Measurements from ENCODE around the gene EIF2B2.

DNA sequence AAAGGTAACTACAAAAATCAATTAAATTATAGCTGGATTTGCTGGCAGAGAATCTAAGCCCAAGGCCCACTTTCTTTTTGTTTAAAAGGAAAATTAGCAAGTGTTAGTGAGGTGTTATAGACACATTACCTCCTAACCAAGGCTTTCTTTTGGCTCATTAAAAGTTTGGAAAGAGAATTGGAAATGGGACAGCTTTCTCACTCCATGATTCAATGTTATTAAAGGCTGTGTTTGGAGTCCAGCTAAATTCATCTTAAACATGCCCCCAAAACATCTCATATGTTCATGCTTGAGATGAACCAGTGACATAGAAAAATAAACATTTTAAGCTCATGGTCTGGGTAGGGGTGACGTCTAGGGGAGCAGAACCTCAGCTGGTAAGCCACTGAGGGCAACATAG lies 33.9 kb upstream of the EIF2B2 start:
- TF ChIP-seq, protein P1, sequence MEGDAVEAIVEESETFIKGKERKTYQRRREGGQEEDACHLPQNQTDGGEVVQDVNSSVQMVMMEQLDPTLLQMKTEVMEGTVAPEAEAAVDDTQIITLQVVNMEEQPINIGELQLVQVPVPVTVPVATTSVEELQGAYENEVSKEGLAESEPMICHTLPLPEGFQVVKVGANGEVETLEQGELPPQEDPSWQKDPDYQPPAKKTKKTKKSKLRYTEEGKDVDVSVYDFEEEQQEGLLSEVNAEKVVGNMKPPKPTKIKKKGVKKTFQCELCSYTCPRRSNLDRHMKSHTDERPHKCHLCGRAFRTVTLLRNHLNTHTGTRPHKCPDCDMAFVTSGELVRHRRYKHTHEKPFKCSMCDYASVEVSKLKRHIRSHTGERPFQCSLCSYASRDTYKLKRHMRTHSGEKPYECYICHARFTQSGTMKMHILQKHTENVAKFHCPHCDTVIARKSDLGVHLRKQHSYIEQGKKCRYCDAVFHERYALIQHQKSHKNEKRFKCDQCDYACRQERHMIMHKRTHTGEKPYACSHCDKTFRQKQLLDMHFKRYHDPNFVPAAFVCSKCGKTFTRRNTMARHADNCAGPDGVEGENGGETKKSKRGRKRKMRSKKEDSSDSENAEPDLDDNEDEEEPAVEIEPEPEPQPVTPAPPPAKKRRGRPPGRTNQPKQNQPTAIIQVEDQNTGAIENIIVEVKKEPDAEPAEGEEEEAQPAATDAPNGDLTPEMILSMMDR (IDR thresholded peaks at IDR 0.05) = no peak
- TF ChIP-seq POLR2A (IDR thresholded peaks at IDR 0.05) = no peak
